ENCODE results near the gene RPUSD3. TPM values are rescaled to one million over a fixed set of nuclear protein-coding genes. Genes with fewer than 3 reads are reported as not detected.

Gene RPUSD3
- total and polyA plus RNA-seq, 9 of the 15 experiments (the other 6 are each of a cell fraction or from before 2014, with no cell fraction given), result 13.8 to 99.0 (median 59.3) TPM

- TF ChIP-seq, protein P1, sequence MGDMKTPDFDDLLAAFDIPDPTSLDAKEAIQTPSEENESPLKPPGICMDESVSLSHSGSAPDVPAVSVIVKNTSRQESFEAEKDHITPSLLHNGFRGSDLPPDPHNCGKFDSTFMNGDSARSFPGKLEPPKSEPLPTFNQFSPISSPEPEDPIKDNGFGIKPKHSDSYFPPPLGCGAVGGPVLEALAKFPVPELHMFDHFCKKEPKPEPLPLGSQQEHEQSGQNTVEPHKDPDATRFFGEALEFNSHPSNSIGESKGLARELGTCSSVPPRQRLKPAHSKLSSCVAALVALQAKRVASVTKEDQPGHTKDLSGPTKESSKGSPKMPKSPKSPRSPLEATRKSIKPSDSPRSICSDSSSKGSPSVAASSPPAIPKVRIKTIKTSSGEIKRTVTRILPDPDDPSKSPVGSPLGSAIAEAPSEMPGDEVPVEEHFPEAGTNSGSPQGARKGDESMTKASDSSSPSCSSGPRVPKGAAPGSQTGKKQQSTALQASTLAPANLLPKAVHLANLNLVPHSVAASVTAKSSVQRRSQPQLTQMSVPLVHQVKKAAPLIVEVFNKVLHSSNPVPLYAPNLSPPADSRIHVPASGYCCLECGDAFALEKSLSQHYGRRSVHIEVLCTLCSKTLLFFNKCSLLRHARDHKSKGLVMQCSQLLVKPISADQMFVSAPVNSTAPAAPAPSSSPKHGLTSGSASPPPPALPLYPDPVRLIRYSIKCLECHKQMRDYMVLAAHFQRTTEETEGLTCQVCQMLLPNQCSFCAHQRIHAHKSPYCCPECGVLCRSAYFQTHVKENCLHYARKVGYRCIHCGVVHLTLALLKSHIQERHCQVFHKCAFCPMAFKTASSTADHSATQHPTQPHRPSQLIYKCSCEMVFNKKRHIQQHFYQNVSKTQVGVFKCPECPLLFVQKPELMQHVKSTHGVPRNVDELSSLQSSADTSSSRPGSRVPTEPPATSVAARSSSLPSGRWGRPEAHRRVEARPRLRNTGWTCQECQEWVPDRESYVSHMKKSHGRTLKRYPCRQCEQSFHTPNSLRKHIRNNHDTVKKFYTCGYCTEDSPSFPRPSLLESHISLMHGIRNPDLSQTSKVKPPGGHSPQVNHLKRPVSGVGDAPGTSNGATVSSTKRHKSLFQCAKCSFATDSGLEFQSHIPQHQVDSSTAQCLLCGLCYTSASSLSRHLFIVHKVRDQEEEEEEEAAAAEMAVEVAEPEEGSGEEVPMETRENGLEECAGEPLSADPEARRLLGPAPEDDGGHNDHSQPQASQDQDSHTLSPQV (IDR thresholded peaks at IDR 0.05), result peak; percentile 55; the same call in 1 of the 2 replicates
- TF ChIP-seq ZSCAN29 (IDR thresholded peaks at IDR 0.05) (no peak), MYNN (IDR thresholded peaks at IDR 0.05) (0 out of 2 replicates have a peak, but pooled peaks have one; percentile 46), MYNN (CRISPR knock-in tag; IDR thresholded peaks at IDR 0.05) (no peak), MTF1 (CRISPR knock-in tag; IDR thresholded peaks at IDR 0.05; ENCODE audit: borderline replicate concordance) (no peak), TAF7 (tag; IDR thresholded peaks at IDR 0.05) (no peak), MBD2 (IDR thresholded peaks at IDR 0.05; ENCODE audit: borderline replicate concordance, low read depth) (peak; percentile 89), NFIC (IDR thresholded peaks at IDR 0.05) (peak; percentile 70), TAF9B (IDR thresholded peaks at IDR 0.05; ENCODE audit: partially characterized antibody) (peak; percentile 89), NONO (IDR thresholded peaks at IDR 0.05; ENCODE audit: low read depth in 2 of 2, low read length in 1 of 2) (peak in 1 of 2 experiments; percentile 49; a peak in 1 of 4 replicates)
- TF ChIP-seq, protein P2, sequence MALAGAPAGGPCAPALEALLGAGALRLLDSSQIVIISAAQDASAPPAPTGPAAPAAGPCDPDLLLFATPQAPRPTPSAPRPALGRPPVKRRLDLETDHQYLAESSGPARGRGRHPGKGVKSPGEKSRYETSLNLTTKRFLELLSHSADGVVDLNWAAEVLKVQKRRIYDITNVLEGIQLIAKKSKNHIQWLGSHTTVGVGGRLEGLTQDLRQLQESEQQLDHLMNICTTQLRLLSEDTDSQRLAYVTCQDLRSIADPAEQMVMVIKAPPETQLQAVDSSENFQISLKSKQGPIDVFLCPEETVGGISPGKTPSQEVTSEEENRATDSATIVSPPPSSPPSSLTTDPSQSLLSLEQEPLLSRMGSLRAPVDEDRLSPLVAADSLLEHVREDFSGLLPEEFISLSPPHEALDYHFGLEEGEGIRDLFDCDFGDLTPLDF (CRISPR knock-in tag; IDR thresholded peaks at IDR 0.05), result peak; percentile 49
These were observed at the start of gene RPUSD3 (continued) for GRCh38 chr3:9843715-9844438.

Data from K562 (cell line).